CD4-positive, alpha-beta memory T cell (primary cell): Measurements from ENCODE around the gene BABAM2. TPM values are rescaled to one million over a fixed set of nuclear protein-coding genes. Genes with fewer than 3 reads are reported as not detected.

ENCODE experiments used
- CTCF ChIA-PET: fragments of 350-600 bp; sonication (Branson Sonifier 250); formaldehyde crosslinking; loops from one replicate; lab custom pipeline; 2021; ENCODE audit warnings: inconsistent platforms; ENCODE audit not compliant: partially characterized antibody; lab: Charles Lee
- POLR2A ChIA-PET: fragments of 350-600 bp; sonication (Branson Sonifier 250); formaldehyde crosslinking; loops from one replicate; lab custom pipeline; 2021; ENCODE audit not compliant: partially characterized antibody; lab: Charles Lee
- DNase-seq, 5 donors: peaks; one replicate each; pipeline versions ENCODE4 v3.0.0 to v3.0.0-alpha.2; 2020 to 2022; ENCODE audit warnings: mixed read lengths in 1 of 5
- H3K27ac ChIP-seq: one replicate; pipeline ENCODE4 v1.7.0; 2013; ENCODE audit warnings: low read depth, low read length
- H3K27me3 ChIP-seq: 2 replicates; pipeline ENCODE4 v1.7.0; 2013; ENCODE audit warnings: mild to moderate bottlenecking, low read length, moderate library complexity; ENCODE audit not compliant: insufficient read depth
- H3K36me3 ChIP-seq: 2 replicates; pipeline ENCODE4 v1.7.0; 2013; ENCODE audit warnings: mild to moderate bottlenecking, low read length, moderate library complexity; ENCODE audit not compliant: insufficient read depth
- H3K4me1 ChIP-seq: 2 replicates; pipeline ENCODE4 v1.7.0; 2013; ENCODE audit warnings: mild to moderate bottlenecking, low read length, moderate library complexity; ENCODE audit not compliant: insufficient read depth
- H3K4me3 ChIP-seq, 2 donors: one replicate each; pipeline ENCODE4 v1.7.0; 2013; ENCODE audit warnings: low read length in 2 of 2, mild to moderate bottlenecking in 1 of 2
- H3K9me3 ChIP-seq, 2 donors: one replicate each; pipeline ENCODE4 v1.7.0; 2013; ENCODE audit warnings: low read length in 2 of 2, control low read depth in 1 of 2; ENCODE audit not compliant: control insufficient read depth in 1 of 2
- H3K27ac Mint-ChIP-seq, 7 donors: one replicate each; pipeline ENCODE4 v1.8.0; 2020 to 2021; ENCODE audit warnings: mixed read lengths in 7 of 7, mild to moderate bottlenecking in 6 of 7, inconsistent platforms in 3 of 7, moderate library complexity in 3 of 7
- H3K27me3 Mint-ChIP-seq, 2 donors: one replicate each; pipeline ENCODE4 v1.8.0; 2020 to 2021; ENCODE audit warnings: mixed read lengths in 2 of 2
- H3K36me3 Mint-ChIP-seq, 2 donors: one replicate each; pipeline ENCODE4 v1.8.0; 2020 to 2021; ENCODE audit warnings: mixed read lengths in 2 of 2, inconsistent platforms in 1 of 2, mild to moderate bottlenecking in 1 of 2
- H3K4me1 Mint-ChIP-seq, 4 donors: one replicate each; pipeline ENCODE4 v1.8.0; 2020 to 2021; ENCODE audit warnings: mixed read lengths in 4 of 4, mild to moderate bottlenecking in 1 of 4
- H3K4me3 Mint-ChIP-seq, 8 donors: one replicate each; pipeline ENCODE4 v1.8.0; 2020 to 2021; ENCODE audit warnings: mixed read lengths in 8 of 8, mild to moderate bottlenecking in 7 of 8, moderate library complexity in 6 of 8, inconsistent platforms in 3 of 8
- H3K9me3 Mint-ChIP-seq, 8 donors: one replicate each; pipeline ENCODE4 v1.8.0; 2020 to 2021; ENCODE audit warnings: mixed read lengths in 8 of 8, mild to moderate bottlenecking in 5 of 8, inconsistent platforms in 3 of 8, moderate library complexity in 1 of 8
- intact Hi-C: fragments of 100-400 bp; cut with micrococcal nuclease; formaldehyde crosslinking; loops from one replicate; pipeline ENCODE4 v1.15.1; 2023
- polyA plus RNA-seq, 2 donors: library from polyadenylated mRNA; unstranded; fragments of 300-500 nt; fragmentation: Illumina TruSeq; gene quantifications; one replicate each; pipeline ENCODE4 v1.2.3, GENCODE V29; 2021
- total RNA-seq, 2 experiments: library from RNA; stranded (reverse); gene quantifications; one replicate each; pipeline ENCODE4 v1.2.3, GENCODE V29; 2021

The BABAM2 gene
- total and polyA plus RNA-seq, 4 experiments from 2014 or later, result 37.3 to 60.1 (median 48.2) TPM

DNA sequence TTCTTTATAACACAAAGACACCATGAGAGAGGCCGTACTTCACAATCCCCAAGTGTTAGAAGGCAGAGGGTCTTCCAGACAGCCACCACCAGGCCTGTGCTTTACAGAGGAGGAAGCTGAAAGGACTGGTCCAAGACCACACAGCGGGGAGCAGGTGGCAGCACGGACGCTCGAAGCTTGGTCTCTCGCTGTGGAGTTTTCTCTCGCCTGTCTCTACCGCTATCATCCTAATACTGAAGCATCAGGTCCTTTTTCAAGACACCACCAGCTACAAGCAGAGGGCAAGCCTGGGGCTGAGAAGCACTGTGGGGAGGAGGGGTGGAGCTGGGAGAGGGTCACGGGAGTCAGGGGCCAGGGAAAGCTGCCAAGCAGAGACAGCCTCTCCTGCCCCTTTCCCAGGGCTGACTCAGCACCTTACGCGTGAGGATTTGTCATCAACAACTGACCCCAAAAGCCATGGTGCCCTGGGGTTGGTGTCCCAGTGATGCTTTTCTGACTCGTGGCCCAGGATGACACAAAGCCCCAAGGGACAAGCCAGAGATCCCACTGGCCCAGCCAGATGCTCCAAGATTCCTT, 470.3 kb downstream of the BABAM2 start:
- Mint-ChIP-seq H3K27me3 (peaks cover 0 to 3% of the 10 kb centered on the region in 2 donors), H3K9me3 (peaks cover 0 to 2% (median 0%) of the 10 kb centered on the region in 8 donors), H3K27ac (peak overlapping the region; percentile 22 to 97 (median 88)), H3K4me1 (peaks cover 44 to 96% (median 68%) of the 10 kb centered on the region in 4 donors), H3K36me3 (peaks cover 0 to 3% of the 10 kb centered on the region in 2 donors), H3K4me3 (peak overlapping the region in 5 of 8 donors; percentile 24 to 51 (median 39))
- no peak for DNase-seq
- Histone ChIP-seq H3K27ac (no peak overlapping the region), H3K9me3 (no peaks in the 10 kb centered on the region), H3K36me3 (no peaks in the 10 kb centered on the region), H3K4me3 (no peak overlapping the region), H3K27me3 (no peaks in the 10 kb centered on the region), H3K4me1 (peaks cover 86% of the 10 kb centered on the region)
- intact Hi-C loops, result no loop called here
- ChIA-PET POLR2A (interaction anchor here (0.9 to 5.2 kb wide), 3 partner anchors 9 to 31 kb away, joined by 3 to 39 read pairs (median 4); partner anchors contain the start of gene FOSL2), CTCF (interaction anchor here (1.5 kb wide), 1 partner anchor 24 kb away, joined by 4 read pairs; no protein-coding TSS in a partner anchor)

- Mint-ChIP-seq H3K27ac (peak overlapping the region in 6 of 7 donors; percentile 17 to 92 (median 74)), H3K27me3 (peaks cover 0 to 3% of the 10 kb centered on the region in 2 donors), H3K4me1 (peaks cover 54 to 96% (median 76%) of the 10 kb centered on the region in 4 donors), H3K4me3 (peak overlapping the region in 1 of 8 donors; percentile 1), H3K9me3 (peaks cover 0 to 2% (median 0%) of the 10 kb centered on the region in 8 donors), H3K36me3 (peaks cover 0 to 3% of the 10 kb centered on the region in 2 donors)
- POLR2A ChIA-PET, result interaction anchor here (0.7 to 5.2 kb wide), 4 partner anchors 9 to 46 kb away, joined by 3 to 39 read pairs (median 3); partner anchors contain the start of gene FOSL2
- no peak for DNase-seq
- H3K4me3 ChIP-seq, result no peak overlapping the region
- CTCF ChIA-PET, result no interaction called here
- H3K4me1 ChIP-seq, result peaks cover 86% of the 10 kb centered on the region
- no peaks in the 10 kb centered on the region for H3K27me3 ChIP-seq
- H3K36me3 ChIP-seq, result no peaks in the 10 kb centered on the region
- intact Hi-C loops, result no loop called here
- no peaks in the 10 kb centered on the region for H3K9me3 ChIP-seq
- H3K27ac ChIP-seq, result no peak overlapping the region
Measured at GRCh38 chr2:28361991-28362710, 471.6 kb downstream of the BABAM2 start.

DNA sequence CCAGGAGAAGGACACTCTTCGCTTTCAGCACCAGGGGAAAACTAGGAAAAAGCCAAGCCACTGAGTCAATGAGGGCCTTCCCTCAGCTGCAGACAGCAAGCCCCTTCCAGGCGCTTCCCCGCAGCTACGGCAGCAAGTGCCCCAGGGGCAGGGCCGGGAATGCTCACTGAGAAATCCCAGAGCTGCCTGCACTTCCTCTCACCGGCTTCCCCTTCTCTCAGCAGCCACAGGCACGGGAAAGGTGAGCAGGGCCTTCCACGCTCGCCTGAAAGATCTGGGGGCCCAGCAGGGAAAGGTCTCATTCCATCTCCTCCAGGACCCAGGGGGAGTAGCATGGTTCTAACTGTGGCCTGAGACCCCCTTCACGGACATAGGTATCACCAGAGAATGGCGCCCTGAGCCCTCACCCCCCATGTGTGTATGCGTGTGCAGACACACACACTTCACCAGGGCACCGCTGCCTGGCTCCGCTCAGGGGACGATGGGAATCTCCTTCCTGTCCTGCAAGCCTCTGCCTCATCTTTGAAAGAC, 472.5 kb downstream of the BABAM2 start:
- Histone ChIP-seq H3K27me3 (no peaks in the 10 kb centered on the region), H3K4me3 (no peak overlapping the region), H3K4me1 (peaks cover 94% of the 10 kb centered on the region), H3K27ac (no peak overlapping the region), H3K9me3 (no peaks in the 10 kb centered on the region), H3K36me3 (no peaks in the 10 kb centered on the region)
- Mint-ChIP-seq H3K36me3 (peaks cover 0 to 3% of the 10 kb centered on the region in 2 donors), H3K4me1 (peaks cover 57 to 98% (median 78%) of the 10 kb centered on the region in 4 donors), H3K9me3 (peaks cover 0 to 2% (median 0%) of the 10 kb centered on the region in 8 donors), H3K27me3 (peaks cover 0 to 3% of the 10 kb centered on the region in 2 donors), H3K4me3 (peak overlapping the region in 1 of 8 donors; percentile 11), H3K27ac (peak overlapping the region in 3 of 7 donors; percentile 12 to 73 (median 22))
- no peak for DNase-seq
- intact Hi-C loops, result no loop called here
- ChIA-PET POLR2A (interaction anchor here (5.2 kb wide), 1 partner anchor 29 kb away, joined by 39 read pairs; the partner anchor contains the start of gene FOSL2), CTCF (no interaction called here)

DNA sequence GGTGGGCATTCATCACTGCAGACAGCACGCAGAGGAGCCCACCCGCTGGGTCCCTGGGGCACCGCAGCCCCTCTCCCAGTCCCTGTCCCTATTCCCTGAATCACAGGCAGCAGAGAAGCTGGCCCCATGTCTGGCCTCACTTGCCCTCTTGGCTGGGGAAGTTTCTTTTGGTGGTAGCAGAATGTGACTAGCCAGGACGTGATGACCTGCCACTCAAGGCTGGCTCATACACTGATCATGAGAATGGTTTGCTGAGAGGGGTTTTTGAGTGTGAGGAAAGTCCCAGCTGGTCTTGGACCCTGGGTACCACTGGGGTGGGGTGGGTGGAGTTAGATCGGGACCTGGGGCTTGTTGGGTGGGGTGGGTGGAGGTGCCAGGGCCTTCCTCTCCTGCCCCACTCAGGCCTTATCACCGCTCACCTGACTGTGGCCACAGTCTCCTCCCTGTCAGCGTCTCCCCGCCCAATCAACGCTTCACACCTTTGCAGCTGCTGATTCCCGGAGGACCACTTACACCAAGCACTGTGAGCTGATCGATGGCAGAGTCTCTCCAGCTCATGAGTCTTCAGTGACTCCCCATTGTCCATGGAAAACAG, 473.3 kb downstream of the BABAM2 start:
- intact Hi-C loops, result no loop called here
- Mint-ChIP-seq H3K27me3 (peaks cover 0 to 3% of the 10 kb centered on the region in 2 donors), H3K27ac (peak overlapping the region in 5 of 7 donors; percentile 37 to 89 (median 62)), H3K9me3 (peaks cover 0 to 2% (median 0%) of the 10 kb centered on the region in 8 donors), H3K36me3 (peaks cover 0 to 3% of the 10 kb centered on the region in 2 donors), H3K4me3 (peak overlapping the region in 2 of 8 donors; percentile 20 to 29), H3K4me1 (peaks cover 54 to 96% (median 74%) of the 10 kb centered on the region in 4 donors)
- no peaks in the 10 kb centered on the region for H3K9me3 ChIP-seq
- H3K27me3 ChIP-seq, result no peaks in the 10 kb centered on the region
- no peak overlapping the region for H3K27ac ChIP-seq
- CTCF ChIA-PET, result interaction anchor here (0.9 to 1.4 kb wide), 2 partner anchors 10 to 26 kb away, joined by 3 read pairs; no protein-coding TSS in a partner anchor
- no peaks in the 10 kb centered on the region for H3K36me3 ChIP-seq
- no peak for DNase-seq
- POLR2A ChIA-PET, result interaction anchor here (7.1 kb wide), 1 partner anchor 27 kb away, joined by 49 read pairs; the partner anchor contains the start of gene FOSL2
- H3K4me3 ChIP-seq, result no peak overlapping the region
- H3K4me1 ChIP-seq, result peaks cover 96% of the 10 kb centered on the region

- H3K27ac ChIP-seq, result no peak overlapping the region
- intact Hi-C loops, result no loop called here
- H3K36me3 ChIP-seq, result no peaks in the 10 kb centered on the region
- ChIA-PET CTCF (interaction anchor here (1.4 kb wide), 1 partner anchor 9 kb away, joined by 3 read pairs; no protein-coding TSS in a partner anchor), POLR2A (interaction anchor here (1.0 to 7.1 kb wide), 3 partner anchors 14 to 26 kb away, joined by 3 to 49 read pairs (median 7); partner anchors contain the start of gene FOSL2)
- no peaks in the 10 kb centered on the region for H3K9me3 Mint-ChIP-seq
- no peaks in the 10 kb centered on the region for H3K27me3 Mint-ChIP-seq
- peaks cover 92% of the 10 kb centered on the region for H3K4me1 ChIP-seq
- no peaks in the 10 kb centered on the region for H3K36me3 Mint-ChIP-seq
- H3K9me3 ChIP-seq, result no peaks in the 10 kb centered on the region
- H3K4me3 ChIP-seq, result no peak overlapping the region
- H3K27ac Mint-ChIP-seq, result peak overlapping the region in 6 of 7 donors; percentile 13 to 85 (median 42)
- H3K4me3 Mint-ChIP-seq, result peak overlapping the region in 4 of 8 donors; percentile 23 to 36 (median 32)
- no peak for DNase-seq
- peaks cover 48 to 92% (median 69%) of the 10 kb centered on the region in 4 donors for H3K4me1 Mint-ChIP-seq
- no peaks in the 10 kb centered on the region for H3K27me3 ChIP-seq
Measured at GRCh38 chr2:28364610-28365009, 474.1 kb downstream of the BABAM2 start.

- H3K9me3 Mint-ChIP-seq, result no peaks in the 10 kb centered on the region
- ChIA-PET POLR2A (interaction anchor here (0.9 to 7.1 kb wide), 6 partner anchors 9 to 32 kb away, joined by 3 to 49 read pairs (median 6); partner anchors contain the start of gene FOSL2), CTCF (interaction anchor here (1.1 to 1.6 kb wide), 2 partner anchors 9 to 26 kb away, joined by 3 to 5 read pairs; no protein-coding TSS in a partner anchor)
- H3K27me3 Mint-ChIP-seq, result no peaks in the 10 kb centered on the region
- no peak overlapping the region for H3K4me3 ChIP-seq
- no peaks in the 10 kb centered on the region for H3K36me3 ChIP-seq
- H3K27me3 ChIP-seq, result no peaks in the 10 kb centered on the region
- H3K27ac ChIP-seq, result no peak overlapping the region
- H3K36me3 Mint-ChIP-seq, result no peaks in the 10 kb centered on the region
- H3K4me1 Mint-ChIP-seq, result peaks cover 44 to 86% (median 65%) of the 10 kb centered on the region in 4 donors
- H3K27ac Mint-ChIP-seq, result peak overlapping the region in 3 of 7 donors; percentile 49 to 94 (median 85)
- intact Hi-C loops, result no loop called here
- H3K4me1 ChIP-seq, result peaks cover 86% of the 10 kb centered on the region
- peak overlapping the region in 4 of 8 donors; percentile 25 to 67 (median 40) for H3K4me3 Mint-ChIP-seq
- H3K9me3 ChIP-seq, result no peaks in the 10 kb centered on the region
- DNase-seq, result no peak
Measured at GRCh38 chr2:28365158-28365557, 474.6 kb downstream of the BABAM2 start.
